Activated CD8-positive, alpha-beta memory T cell treated with anti-CD3 and anti-CD28 coated beads for 36 hours (primary cell): ENCODE results near the gene CFAP46. TPM values are rescaled to one million over a fixed set of nuclear protein-coding genes. Genes with fewer than 3 reads are reported as not detected.
"Not testable (repeated sequence)": the region's sequence is repeated elsewhere in the genome, so short reads cannot be mapped to it uniquely, and the experiment has no call there.

Experiments
- CTCF ChIA-PET: fragments of 350-600 bp; sonication (Branson Sonifier 250); formaldehyde crosslinking; loops from one replicate; lab custom pipeline; 2021; ENCODE audit warnings: antibody characterized with exemption; lab: Charles Lee
- POLR2A ChIA-PET: fragments of 350-600 bp; sonication (Branson Sonifier 250); formaldehyde crosslinking; loops from one replicate; lab custom pipeline; 2021; ENCODE audit warnings: antibody characterized with exemption; lab: Charles Lee
- total RNA-seq, 2 experiments: library from RNA; stranded (reverse); gene quantifications; one replicate each; pipeline ENCODE4 v1.2.3, GENCODE V29; 2021

The CFAP46 gene
- total RNA-seq, 2 experiments from 2014 or later: 0.19 TPM; not detected in 1

DNA sequence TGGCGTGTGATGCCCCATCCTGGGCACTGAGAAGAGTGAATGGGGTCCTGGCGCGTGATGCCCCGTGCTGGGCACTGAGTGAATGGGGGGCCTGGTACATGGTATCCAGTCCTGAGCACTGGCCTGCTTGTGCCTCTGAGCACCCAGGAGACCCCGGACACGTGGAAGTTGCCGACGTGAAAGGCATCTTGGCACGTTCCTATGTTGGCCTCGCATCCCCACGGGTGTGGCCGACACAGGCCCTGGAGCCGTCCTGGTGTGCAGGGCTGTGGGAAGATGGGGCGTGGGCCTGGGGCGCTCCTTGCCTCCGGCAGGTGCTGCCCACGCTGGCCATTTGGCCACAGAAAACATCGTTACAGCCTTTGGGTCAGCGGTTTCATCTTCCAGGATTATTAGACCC lies 35.5 kb downstream of the CFAP46 start:
- POLR2A ChIA-PET: no interaction called here

DNA sequence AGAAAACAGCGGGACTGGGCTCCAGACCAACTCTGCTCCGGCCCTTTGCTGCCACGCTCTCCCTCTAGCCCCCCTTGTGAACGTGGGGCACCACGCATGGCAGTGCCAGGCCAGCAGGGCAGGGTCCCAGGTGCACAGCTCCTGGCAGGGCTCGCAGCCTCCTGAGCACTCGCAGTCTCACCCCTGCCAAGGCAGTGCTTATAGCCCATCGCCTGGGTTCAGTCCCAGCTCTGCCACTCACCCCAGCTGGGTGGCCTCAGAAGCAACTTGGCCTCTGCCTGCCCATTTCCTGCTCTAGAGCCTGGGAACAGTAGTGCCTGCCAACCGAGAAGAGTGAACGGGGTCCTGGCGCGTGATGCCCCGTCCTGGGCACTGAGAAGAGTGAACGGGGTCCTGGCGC lies 36.3 kb downstream of the CFAP46 start:
- CTCF ChIA-PET: no interaction called here
- POLR2A ChIA-PET: no interaction called here

More for the DNA sequence above, 35.5 kb downstream of the CFAP46 start:
- CTCF ChIA-PET: no interaction called here

DNA sequence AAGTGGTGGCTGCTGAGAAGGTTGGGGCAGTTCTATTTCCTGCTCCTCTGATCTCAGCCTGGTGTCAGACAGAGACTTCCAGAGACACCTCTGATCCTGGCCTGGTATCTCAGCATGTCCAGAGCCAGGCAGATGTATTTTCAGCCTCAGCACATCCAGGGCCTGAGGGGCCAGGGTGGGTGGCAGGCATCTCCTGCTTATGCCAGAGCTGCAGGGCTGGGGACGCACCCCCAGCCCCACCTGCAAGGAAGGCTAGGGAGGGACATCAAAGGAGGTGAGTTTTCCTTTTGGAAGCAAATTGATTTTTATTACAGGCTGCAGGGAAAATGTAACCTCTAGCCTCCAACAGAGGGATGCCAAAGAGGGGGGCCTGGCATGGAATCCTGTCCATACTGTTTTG lies 36.7 kb downstream of the CFAP46 start:
- ChIA-PET POLR2A (no interaction called here), CTCF (no interaction called here)

DNA sequence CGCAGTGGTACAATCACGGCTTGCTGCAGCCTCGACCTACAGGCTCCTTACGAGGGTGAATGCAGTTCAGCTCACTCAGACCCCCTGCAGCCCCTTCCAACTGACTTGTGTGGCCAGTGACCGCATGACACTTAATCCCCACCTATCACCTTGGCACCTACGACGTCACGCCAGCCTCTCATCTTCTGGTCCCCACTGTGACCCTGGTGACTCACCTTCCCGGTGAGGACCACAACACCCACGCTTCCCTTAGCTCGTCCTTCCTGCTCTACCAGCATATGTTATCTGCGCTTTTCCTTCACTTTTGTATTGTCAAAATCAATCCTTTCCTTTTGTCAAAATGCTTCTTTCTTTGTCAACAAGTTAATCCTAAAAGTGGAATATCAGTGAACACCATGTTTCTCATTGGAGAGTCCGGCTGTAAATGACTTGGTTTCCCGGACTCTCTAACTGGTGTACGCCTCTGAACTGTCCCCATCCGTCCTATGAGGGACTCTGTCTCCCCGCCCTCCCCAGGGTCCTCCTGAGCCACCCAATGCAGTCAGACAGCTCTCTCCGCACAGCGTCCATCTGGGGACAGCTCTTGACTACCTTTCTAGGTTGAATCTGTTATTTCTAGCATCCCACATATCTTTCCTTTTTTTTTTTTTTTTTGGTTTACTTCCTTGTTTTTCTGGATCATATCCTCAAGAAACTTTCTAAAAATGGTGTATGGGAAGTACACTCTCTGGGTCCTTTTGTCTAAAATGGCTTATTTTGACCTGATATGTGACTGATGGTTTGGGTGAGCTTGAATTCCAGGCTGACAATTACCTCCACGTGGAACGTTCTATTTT lies 37.3 kb downstream of the CFAP46 start:
- CTCF ChIA-PET: no interaction called here
- POLR2A ChIA-PET: interaction anchor here (0.7 kb wide), 1 partner anchor 45 kb away, joined by 5 read pairs; no protein-coding TSS in a partner anchor

DNA sequence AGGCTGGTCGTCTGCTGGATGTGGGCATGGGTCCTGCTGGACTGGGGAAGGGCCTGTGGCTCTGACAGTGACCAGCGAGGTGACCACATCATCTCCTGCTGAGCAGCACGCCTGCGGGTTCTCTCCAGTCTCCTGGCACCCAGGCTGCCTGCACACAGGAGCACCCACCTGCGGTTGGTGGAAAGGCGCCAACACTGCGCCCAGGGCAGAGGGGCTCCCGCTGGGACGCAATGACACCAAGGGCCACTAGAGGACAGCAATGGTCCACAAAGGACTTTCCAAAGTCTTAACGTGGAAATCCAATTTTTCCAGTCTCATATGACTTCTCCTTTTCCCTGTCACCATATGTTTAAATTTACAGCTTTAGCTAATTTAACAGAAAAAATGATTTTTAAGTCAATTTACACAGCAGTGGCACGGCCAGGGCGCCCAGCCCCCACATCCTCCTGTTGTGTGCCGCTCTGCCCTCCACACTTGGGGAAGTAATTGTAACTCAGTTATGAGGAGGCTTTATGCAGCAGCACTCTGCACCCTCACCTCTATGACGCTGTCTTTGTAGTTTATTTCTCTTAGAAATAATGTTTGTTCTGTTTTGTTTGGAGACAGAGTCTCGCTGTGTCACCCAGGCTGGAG lies 38.1 kb downstream of the CFAP46 start:
- ChIA-PET CTCF (no interaction called here), POLR2A (no interaction called here)

DNA sequence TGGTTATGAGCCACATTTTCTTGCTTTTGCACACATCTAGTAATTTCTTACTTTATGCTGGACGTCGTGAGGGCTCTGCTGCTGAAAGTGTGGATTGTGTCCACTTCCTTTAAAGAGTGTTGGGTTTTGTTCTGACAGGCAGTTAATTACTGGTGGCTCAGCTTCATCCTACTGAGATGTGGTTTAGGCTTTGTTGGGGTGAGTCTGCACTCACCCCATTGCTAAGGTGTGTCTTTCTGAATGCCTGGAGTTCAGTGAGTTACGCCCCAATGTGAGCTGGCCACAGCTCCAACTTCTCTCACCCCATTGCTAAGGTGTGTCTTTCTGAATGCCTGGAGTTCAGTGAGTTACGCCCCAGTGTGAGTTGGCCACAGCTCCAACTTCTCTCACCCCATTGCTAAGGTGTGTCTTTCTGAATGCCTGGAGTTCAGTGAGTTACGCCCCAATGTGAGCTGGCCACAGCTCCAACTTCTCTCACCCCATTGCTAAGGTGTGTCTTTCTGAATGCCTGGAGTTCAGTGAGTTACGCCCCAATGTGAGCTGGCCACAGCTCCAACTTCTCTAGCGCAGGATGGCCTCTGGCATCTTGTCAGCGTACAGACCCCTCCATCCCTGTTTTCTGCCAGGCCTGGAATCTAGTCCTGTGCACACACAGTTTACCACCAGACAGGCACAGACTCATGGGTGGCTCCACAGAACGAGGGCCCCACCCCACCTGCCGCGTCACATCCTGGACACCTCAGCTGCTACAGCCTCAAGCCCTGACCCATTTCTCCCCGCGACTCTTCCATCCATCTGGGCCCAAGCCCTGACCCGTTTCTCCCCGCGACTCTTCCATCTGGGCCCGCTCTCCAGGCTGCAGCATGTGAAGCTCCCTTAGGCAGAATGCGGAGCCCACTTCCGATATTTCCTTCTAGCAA lies 39.5 kb downstream of the CFAP46 start:
- POLR2A ChIA-PET, CTCF ChIA-PET: not testable (repeated sequence)

DNA sequence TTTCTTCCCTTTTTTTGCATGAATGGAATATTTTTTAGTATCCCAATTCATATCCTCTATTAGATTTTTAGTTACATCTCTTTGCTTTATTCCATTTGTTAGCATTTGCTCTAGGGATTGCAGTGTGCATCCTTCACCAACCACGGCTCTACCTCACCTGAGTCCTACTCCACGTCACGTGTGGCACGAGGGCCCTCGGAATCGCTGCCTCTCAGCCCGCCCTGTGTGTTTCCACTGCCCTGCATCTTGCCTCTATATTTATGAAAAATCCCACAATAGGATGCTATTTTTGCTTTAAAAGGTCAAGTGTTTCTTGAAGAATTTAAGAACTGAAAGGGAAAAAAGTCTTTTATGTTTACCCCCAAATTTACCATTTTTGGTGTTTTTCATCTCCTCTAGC lies 41.0 kb downstream of the CFAP46 start:
- CTCF ChIA-PET: no interaction called here
- POLR2A ChIA-PET: no interaction called here

DNA sequence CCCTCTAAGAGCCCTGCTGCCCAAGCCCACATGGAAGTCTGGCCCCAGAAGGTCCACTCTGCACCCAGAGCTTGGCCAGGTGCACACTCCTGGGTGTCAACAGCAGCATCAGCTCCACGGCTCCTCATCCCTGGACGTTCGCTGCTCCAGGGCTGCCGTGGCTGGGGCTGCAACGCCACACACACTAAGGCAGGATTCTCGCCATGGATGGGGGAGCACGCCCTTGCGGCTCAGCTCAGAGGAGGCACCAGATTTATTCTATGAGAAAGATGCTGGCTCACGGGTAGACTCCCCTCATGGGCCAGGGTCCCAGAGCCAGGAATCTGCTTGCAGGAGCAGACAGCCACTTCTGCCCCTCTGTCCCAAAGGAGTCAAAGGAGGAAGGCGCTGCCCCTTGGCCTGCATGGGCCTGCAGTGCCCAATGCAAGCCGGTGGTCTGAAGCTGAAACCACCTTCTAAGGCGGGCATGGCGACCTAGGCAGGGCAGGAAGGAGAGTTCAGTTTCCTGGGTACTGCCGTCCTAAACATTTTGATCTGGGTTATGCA lies 42.1 kb downstream of the CFAP46 start:
- ChIA-PET CTCF (no interaction called here), POLR2A (no interaction called here)

DNA sequence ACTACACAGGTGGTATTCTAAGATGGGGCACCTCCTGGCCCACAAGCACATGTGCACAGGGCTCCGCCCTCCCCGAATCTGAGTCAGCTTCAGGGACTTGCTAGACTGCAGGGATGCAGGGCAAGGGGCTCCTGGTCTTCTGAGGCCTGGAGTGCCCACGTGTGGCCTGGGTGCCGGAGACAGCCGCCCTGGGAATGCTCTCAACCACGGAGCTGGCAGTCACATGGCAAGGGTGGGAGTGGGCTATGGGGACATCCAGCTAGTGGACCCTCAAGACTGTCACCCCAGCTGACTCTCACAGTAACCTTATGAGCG lies 42.7 kb downstream of the CFAP46 start:
- POLR2A ChIA-PET: no interaction called here
- CTCF ChIA-PET: no interaction called here

DNA sequence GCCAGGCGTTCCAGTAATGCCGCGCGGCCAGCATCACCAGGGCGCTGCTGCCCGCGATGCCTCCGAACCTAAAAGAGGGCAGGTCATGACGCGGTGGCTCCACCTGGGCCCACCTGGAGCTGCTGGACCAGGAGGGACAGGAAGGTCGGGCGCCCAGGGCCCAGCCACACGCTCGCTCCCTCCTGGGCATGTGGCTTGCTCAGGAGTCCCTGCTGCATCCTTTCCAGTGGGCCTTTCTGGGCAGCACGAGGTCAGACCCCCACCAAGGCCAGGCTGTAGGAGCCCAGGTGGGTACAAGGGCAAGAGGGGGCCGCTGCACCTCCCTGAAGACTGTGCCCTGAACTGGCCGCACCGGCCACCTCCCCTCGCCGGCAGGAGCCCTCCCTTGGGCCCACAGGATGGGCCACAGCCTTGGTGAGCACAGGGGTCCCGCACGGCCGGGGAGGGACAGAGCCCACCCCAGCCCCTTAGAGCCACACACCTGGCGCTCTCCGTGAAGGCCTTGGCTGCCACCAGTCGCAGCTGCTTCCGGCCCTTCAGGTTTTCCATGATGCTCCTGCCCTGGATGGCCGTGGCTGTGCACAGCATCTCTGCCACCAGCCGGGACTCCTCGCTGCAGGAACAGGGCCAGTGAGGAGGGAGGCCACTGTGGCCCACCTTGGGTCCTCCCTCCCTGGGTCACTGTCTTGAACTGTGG lies 43.2 kb downstream of the CFAP46 start:
- CTCF ChIA-PET: no interaction called here

DNA sequence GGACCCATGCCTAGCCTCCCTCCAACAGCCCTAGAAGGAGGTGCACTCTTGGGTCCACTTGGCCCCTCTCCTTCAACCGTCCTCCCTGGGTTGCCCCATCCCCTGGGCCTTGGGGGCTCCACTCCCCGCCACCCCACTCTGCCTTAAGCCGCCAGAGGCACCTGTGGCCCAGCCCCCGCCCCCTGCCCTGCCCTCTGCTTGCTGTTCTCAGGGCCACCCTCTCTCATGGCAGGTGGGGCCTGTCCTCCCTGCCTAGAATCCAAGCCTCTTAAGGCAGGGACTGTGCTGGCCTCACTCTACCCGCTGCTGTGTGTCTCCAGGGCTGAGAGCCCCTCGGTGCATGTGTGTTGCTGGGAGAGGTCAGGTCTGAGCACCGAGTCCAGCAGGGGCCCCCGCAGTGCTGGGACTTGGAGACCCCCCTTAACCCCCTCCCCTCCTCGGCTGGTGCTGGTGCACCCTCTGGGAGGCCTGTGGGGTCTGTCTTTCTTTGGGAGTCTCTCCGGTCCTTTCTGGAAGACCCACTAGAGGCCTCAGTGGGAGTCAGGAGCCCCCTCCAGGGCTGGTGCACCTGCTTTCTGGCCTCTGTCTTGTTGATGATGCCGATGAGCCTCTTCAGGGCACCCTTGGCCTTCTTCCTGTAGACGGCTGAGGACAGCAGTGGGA lies 43.8 kb downstream of the CFAP46 start:
- CTCF ChIA-PET: no interaction called here
- POLR2A ChIA-PET: no interaction called here

More for the DNA sequence above, 43.2 kb downstream of the CFAP46 start:
- POLR2A ChIA-PET: no interaction called here

DNA sequence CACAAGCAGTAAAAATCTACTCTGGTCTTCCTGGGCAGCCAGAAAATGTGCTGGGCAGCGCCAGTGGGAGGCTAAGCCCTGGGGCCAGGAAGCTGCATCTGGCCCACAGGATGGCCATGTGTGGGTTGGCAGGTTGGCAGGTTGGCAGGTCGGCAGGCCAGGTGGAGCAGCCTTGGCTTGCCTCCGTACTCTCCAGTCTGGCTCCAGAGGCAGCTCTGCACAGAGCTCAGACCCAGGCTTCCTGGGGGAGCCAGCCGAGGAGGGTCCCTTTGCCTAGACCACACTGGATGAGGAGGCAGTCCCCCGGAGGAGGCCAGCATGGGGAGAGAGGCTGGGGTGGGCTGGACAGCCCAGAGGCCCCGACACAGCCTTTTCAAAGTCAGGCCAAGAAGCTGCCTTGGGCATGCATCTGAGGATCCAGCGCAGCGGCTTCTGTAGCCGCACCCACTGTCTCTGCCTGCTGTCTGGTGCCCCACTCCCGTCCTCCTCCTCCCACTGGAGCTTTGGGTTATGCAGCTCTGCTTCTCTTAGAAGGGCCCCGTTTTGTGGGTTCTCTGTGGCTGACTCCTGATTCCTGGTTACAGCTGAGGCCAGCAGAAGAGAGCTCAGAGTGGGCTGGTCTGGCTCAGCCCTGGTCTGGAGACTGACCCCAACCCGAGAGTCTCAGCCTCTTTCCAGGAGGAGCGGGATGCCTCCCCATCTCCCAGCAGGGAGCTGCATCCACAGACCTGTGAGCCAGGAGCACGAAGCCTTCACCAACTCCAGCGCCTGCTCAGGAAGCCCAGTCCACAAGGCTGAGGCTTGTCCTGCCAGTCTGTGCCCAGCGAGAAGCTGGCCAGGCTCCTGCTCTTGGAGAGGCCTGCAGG lies 44.6 kb downstream of the CFAP46 start:
- CTCF ChIA-PET: no interaction called here
- POLR2A ChIA-PET: no interaction called here

DNA sequence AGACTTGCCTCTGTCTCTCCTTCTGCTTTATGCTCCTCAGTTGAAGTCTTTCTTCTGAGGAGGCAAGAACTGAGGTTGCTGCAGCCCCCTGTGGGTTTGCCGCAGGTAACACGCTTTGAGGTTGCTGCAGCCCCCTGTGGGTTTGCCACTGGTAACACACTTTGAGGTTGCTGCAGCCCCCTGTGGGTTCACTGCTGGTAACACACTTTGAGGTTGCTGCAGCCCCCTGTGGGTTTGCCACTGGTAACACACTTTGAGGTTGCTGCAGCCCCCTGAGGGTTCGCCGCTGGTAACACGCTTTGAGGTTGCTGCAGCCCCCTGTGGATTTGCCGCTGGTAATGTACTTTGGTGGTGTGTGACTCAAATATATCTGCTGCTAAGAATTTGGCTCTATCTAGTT lies 48.6 kb downstream of the CFAP46 start:
- CTCF ChIA-PET, POLR2A ChIA-PET: not testable (repeated sequence)

DNA sequence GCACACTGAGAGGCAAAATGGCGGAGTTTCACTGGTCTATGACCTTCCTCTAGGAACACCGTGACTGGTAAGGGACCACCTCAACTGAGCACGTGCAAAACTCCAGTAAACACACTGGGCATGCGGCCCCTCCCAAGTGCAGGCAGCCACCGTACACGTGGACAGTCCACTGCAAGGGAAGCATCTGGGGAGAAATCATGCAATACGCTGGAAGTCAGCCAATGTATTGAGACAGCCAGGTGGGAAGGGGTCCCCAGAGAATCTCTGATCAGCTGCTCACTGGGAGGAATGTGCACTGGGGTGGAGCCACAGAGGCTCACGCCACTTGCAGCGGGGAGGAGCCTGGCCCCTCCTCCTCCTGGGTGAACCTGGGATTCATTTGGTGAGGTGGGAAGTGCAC lies 49.3 kb downstream of the CFAP46 start:
- ChIA-PET POLR2A (no interaction called here), CTCF (no interaction called here)

DNA sequence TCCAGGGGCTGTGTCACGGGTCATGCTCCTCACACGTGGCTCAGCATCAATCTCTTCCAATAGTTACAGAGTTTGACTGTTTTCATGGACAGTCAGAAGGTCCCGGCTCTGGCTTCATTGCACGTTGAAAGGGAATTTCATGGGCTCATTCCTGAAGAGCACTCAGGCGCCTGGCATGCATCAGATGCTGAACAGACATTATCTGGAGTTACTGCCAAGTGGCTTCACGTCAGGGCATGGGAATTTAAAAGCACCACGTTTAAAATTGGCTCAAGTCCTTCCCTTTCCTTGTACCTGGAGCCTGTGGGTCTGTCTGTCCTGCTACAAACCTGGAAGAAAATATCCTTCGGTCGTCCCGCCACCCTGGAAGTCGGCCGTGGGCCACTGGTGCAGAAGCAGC lies 50.4 kb downstream of the CFAP46 start:
- CTCF ChIA-PET: no interaction called here
- POLR2A ChIA-PET: no interaction called here

DNA sequence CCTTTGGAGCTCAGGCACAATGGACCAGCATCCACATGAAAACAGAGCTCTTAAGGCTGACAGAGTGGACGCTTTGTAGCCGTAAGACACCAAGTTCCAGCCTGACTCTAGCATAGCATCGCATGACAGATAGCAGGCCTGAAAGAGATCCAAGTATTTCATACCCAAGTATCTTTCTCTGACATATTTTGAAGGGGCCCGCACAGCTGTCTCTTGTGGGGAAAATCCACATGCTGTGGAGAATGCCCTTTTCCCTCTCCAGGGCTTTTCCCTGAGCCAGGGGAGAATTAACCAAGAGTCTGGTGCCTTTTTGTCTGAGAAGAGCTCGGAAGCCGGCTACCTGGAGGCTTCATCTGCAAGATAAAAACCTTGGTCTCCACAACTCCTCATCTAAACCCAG lies 51.0 kb downstream of the CFAP46 start:
- ChIA-PET CTCF (no interaction called here), POLR2A (no interaction called here)

DNA sequence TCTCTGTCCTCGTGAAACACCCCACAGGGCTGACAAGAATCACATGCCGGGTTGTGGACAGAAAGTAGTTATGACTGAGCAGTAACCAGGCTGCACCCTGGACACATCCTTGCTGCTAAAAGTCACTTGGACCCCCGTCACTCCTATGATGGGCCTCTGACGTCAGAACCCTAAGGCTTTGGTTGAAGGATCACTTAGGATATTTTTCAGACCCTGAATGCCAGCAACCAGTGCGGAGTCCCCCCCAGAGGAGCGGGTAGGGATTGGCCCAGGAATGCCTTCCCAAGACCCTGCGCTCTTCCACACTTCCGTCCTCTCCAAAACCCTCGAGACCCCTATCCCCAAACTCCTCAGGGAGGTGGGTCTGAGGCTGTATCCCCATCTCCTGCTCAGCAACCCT lies 52.1 kb downstream of the CFAP46 start:
- ChIA-PET CTCF (no interaction called here), POLR2A (no interaction called here)

DNA sequence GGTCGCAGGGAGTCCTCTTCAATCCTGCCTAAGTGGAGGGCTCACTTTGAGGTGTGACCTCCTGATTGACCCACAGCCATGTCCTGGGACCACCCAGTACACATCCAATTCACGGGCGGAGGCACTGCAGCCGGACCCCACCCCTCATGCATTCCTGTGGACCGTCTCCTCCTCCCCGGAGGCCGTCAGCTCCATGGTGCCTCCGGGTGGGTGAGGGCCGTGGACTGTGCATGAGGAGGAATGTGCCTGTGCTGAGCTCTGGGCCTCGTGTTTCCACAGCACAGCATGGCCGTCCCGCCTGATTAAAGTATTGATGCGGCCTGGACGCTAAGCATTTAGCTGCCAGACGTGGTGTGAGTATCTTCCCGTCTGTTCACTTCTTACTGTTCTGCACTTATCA lies 52.8 kb downstream of the CFAP46 start:
- POLR2A ChIA-PET: no interaction called here

More for the DNA sequence above, 52.8 kb downstream of the CFAP46 start:
- CTCF ChIA-PET: no interaction called here
